Measurements from ENCODE around the gene WDR45B.

DNA sequence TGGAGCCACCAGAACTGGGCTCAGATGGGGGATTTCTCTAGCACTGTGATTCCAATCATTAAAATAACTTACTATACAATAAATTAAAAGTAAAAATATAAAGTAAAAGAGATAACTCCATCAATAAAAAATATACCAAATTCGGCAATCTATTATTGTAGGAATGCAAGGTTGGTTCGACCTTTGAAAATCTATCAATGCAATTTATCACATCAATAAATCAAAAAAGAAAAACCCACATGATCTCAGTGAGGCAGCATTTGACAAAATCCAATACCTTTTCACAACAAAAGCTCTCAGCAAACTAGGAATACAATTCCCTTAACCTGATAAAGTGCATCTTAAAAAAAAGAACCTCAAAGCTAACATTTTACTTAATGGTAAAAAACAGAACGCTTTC, 33.3 kb upstream of the WDR45B start:
- TF ChIP-seq, protein P1, sequence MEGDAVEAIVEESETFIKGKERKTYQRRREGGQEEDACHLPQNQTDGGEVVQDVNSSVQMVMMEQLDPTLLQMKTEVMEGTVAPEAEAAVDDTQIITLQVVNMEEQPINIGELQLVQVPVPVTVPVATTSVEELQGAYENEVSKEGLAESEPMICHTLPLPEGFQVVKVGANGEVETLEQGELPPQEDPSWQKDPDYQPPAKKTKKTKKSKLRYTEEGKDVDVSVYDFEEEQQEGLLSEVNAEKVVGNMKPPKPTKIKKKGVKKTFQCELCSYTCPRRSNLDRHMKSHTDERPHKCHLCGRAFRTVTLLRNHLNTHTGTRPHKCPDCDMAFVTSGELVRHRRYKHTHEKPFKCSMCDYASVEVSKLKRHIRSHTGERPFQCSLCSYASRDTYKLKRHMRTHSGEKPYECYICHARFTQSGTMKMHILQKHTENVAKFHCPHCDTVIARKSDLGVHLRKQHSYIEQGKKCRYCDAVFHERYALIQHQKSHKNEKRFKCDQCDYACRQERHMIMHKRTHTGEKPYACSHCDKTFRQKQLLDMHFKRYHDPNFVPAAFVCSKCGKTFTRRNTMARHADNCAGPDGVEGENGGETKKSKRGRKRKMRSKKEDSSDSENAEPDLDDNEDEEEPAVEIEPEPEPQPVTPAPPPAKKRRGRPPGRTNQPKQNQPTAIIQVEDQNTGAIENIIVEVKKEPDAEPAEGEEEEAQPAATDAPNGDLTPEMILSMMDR (conservative IDR thresholded peaks at IDR 0.05; ENCODE audit: low read length), result no peak
- TF ChIP-seq EZH2phosphoT487 (IDR thresholded peaks at IDR 0.05; ENCODE audit: borderline replicate concordance, low read depth, low read length), result no peak
